HepG2 (cell line): Measurements from ENCODE around the gene PPFIA3. TPM values are rescaled to one million over a fixed set of nuclear protein-coding genes. Genes with fewer than 3 reads are reported as not detected.

Experiments
- BRD4 ChIP-seq: sonication (generic); formaldehyde crosslinking; IDR thresholded peaks from 2 replicates; pipeline ENCODE4 v1.4.0; 2020; ENCODE audit warnings: missing genetic modification reagents
- CAMTA2 ChIP-seq: sonication (generic); formaldehyde crosslinking; IDR thresholded peaks from 2 replicates; pipeline ENCODE4 v1.4.0; 2020; ENCODE audit warnings: mild to moderate bottlenecking, missing genetic modification reagents, borderline replicate concordance
- EP300 ChIP-seq, 3 experiments: sonication (generic) in 1 of 3; formaldehyde crosslinking in 1 of 3; IDR thresholded peaks; 2 replicates each; pipeline versions ENCODE4 v1.5.1 to v1.6.1; 2011 to 2020; ENCODE audit warnings: low read depth in 2 of 3, low read length in 2 of 3, borderline replicate concordance in 1 of 3, improper control_type of control experiment in 1 of 3, mild to moderate bottlenecking in 1 of 3, missing genetic modification reagents in 1 of 3, moderate library complexity in 1 of 3
- GLI4 ChIP-seq: sonication (generic); formaldehyde crosslinking; IDR thresholded peaks from 2 replicates; pipeline ENCODE4 v1.5.1; 2020; ENCODE audit warnings: missing genetic modification reagents, mild to moderate bottlenecking, moderate library complexity, borderline replicate concordance
- HHEX ChIP-seq: IDR thresholded peaks from 2 replicates; pipeline ENCODE4 v1.6.1; 2016; ENCODE audit warnings: control low read depth
- JUND ChIP-seq: sonication (generic); formaldehyde crosslinking; IDR thresholded peaks from 2 replicates; pipeline ENCODE4 v1.8.0; 2022; ENCODE audit warnings: mild to moderate bottlenecking, missing genetic modification reagents
- PAX8 ChIP-seq: sonication (generic); formaldehyde crosslinking; IDR thresholded peaks from 2 replicates; pipeline ENCODE4 v1.8.0; 2022; ENCODE audit warnings: mild to moderate bottlenecking, missing genetic modification reagents, borderline replicate concordance
- SIN3A ChIP-seq: IDR thresholded peaks from 2 replicates; pipeline ENCODE4 v1.6.1; 2011; ENCODE audit warnings: low read depth, mild to moderate bottlenecking, control low read depth, low read length, borderline replicate concordance
- SP140L ChIP-seq: sonication (generic); formaldehyde crosslinking; IDR thresholded peaks from 2 replicates; pipeline ENCODE4 v1.4.0; 2020; ENCODE audit warnings: missing genetic modification reagents, borderline replicate concordance
- SP5 ChIP-seq: IDR thresholded peaks from 2 replicates; pipeline ENCODE4 v1.6.1; 2016; ENCODE audit warnings: low read depth, borderline replicate concordance
- TAF1 ChIP-seq: sonication (generic); formaldehyde crosslinking; IDR thresholded peaks from 2 replicates; pipeline ENCODE4 v1.4.0; 2020; ENCODE audit warnings: missing genetic modification reagents
- THYN1 ChIP-seq: sonication (generic); formaldehyde crosslinking; IDR thresholded peaks from 2 replicates; pipeline ENCODE4 v1.8.1; 2023; ENCODE audit warnings: low read depth, mild to moderate bottlenecking, moderate library complexity, missing genetic modification reagents, borderline replicate concordance
- TOE1 ChIP-seq: sonication (generic); formaldehyde crosslinking; IDR thresholded peaks from 2 replicates; pipeline ENCODE4 v1.4.0; 2020; ENCODE audit warnings: mild to moderate bottlenecking, missing genetic modification reagents
- ZBTB21 ChIP-seq: sonication (generic); formaldehyde crosslinking; IDR thresholded peaks from 2 replicates; pipeline ENCODE4 v1.4.0; 2020; ENCODE audit warnings: missing genetic modification reagents
- ZFY ChIP-seq: sonication (generic); formaldehyde crosslinking; IDR thresholded peaks from 2 replicates; pipeline ENCODE4 v1.4.0; 2020; ENCODE audit warnings: missing genetic modification reagents
- ZMYM2 ChIP-seq: sonication (generic); formaldehyde crosslinking; IDR thresholded peaks from 2 replicates; pipeline ENCODE4 v1.8.0; 2022; ENCODE audit warnings: mild to moderate bottlenecking, missing genetic modification reagents
- ZNF121 ChIP-seq: sonication (generic); formaldehyde crosslinking; IDR thresholded peaks from 2 replicates; pipeline ENCODE4 v1.5.0; 2020; ENCODE audit warnings: mild to moderate bottlenecking, missing genetic modification reagents
- ZNF138 ChIP-seq: sonication (generic); formaldehyde crosslinking; IDR thresholded peaks from 2 replicates; pipeline ENCODE4 v1.5.0; 2020; ENCODE audit warnings: mild to moderate bottlenecking, low read depth, missing genetic modification reagents
- ZNF20 ChIP-seq: sonication (generic); formaldehyde crosslinking; IDR thresholded peaks from 2 replicates; pipeline ENCODE4 v1.4.0; 2020; ENCODE audit warnings: mild to moderate bottlenecking, moderate library complexity, missing genetic modification reagents
- ZNF317 ChIP-seq: sonication (generic); formaldehyde crosslinking; IDR thresholded peaks from 2 replicates; pipeline ENCODE4 v1.5.0; 2020; ENCODE audit warnings: mild to moderate bottlenecking, missing genetic modification reagents
- ZNF343 ChIP-seq: sonication (generic); formaldehyde crosslinking; IDR thresholded peaks from 2 replicates; pipeline ENCODE4 v1.4.0; 2020; ENCODE audit warnings: mild to moderate bottlenecking, missing genetic modification reagents
- ZNF839 ChIP-seq: sonication (generic); formaldehyde crosslinking; IDR thresholded peaks from 2 replicates; pipeline ENCODE4 v1.4.0; 2020; ENCODE audit warnings: missing genetic modification reagents, mild to moderate bottlenecking, borderline replicate concordance
- ZSCAN22 ChIP-seq: sonication (generic); formaldehyde crosslinking; IDR thresholded peaks from 2 replicates; pipeline ENCODE4 v1.4.0; 2020; ENCODE audit warnings: mild to moderate bottlenecking, missing genetic modification reagents
- polyA plus RNA-seq, 8 experiments: library from polyadenylated mRNA; depleted of rRNA in 3 of 8; stranded (reverse) in 7 of 8; unstranded in 1 of 8; fragments of >200 nt; fragmentation: Illumina TruSeq in 4 of 8; extraction: Trizol in 4 of 8; gene quantifications; 2 replicates each; pipeline versions ENCODE4 v1.2.1 to v1.2.3, GENCODE V29; 2011 to 2016; ENCODE audit warnings: low read depth in 4 of 8, missing spikeins in 1 of 8, mixed read lengths in 1 of 8; ENCODE audit not compliant: insufficient read depth in 1 of 8
- total RNA-seq, 5 experiments: library from RNA; depleted of rRNA; stranded (reverse); fragments of >200 nt; fragmentation: Illumina TruSeq; extraction: Trizol; gene quantifications; 2 replicates each; pipeline ENCODE4 v1.2.3, GENCODE V29; 2016; ENCODE audit warnings: low read depth in 1 of 5
- TF ChIP-seq, protein P1 (sequence below): sonication (generic); formaldehyde crosslinking; IDR thresholded peaks from 2 replicates; pipeline ENCODE4 v1.4.0; 2020; ENCODE audit warnings: missing genetic modification reagents, borderline replicate concordance
- TF ChIP-seq, protein P2 (sequence below): sonication (generic); formaldehyde crosslinking; IDR thresholded peaks from 2 replicates; pipeline ENCODE4 v1.5.0; 2020; ENCODE audit warnings: missing genetic modification reagents, mild to moderate bottlenecking, borderline replicate concordance
- TF ChIP-seq, protein P3 (sequence below): sonication (generic); formaldehyde crosslinking; IDR thresholded peaks from 2 replicates; pipeline ENCODE4 v1.4.0; 2020; ENCODE audit warnings: low read depth, mild to moderate bottlenecking, missing genetic modification reagents

Gene PPFIA3
- total and polyA plus RNA-seq, 2 of the 13 experiments (the other 11 are each of a cell fraction or from before 2014, with no cell fraction given), result 6.7 to 8.6 TPM

DNA sequence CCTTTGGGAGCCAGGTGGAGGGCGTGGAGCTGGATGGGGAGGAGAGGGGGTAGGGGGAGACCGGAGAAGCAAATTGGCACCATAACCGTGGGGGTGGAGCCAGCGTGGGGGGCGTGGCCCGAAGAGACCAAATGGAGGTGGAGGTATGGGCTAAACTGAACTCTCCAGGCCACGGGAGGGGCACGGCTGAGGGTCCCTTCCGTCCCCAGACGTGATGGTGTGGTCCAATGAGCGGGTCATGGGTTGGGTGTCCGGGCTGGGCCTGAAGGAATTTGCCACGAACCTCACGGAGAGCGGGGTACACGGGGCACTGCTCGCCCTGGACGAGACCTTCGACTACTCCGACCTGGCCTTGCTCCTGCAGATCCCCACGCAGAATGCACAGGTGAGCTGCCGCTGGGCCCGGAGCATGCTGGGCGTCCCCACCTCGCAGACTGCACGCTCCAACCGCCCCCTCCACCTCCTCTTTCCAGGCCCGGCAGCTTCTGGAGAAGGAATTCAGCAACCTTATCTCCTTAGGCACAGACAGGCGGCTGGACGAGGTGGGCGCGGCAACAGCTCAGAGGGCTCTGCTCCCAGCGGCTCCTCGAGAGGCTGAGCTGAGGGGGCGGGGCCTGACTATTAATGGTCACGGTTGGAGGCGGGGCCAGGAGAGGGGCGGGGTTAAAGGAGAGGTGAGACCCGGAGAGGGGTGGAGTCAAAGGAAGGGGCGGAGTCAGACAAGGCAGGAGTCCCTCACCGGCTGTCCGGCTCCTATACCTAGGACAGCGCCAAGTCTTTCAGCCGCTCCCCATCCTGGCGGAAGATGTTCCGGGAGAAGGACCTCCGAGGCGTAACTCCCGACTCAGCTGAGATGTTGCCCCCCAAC lies 29.7 kb downstream of the PPFIA3 start (continued):
- TF ChIP-seq SP140L (no peak), ZNF138 (CRISPR knock-in tag) (no peak), EP300 (IDR thresholded peaks at IDR 0.05; ENCODE audit: low read depth in 2 of 2, low read length in 2 of 2) (no peak), EP300 (CRISPR knock-in tag; IDR thresholded peaks at IDR 0.05; ENCODE audit: borderline replicate concordance) (no peak), ZBTB21 (no peak), PAX8 (CRISPR knock-in tag) (no peak), ZNF20 (CRISPR knock-in tag) (no peak), ZNF121 (CRISPR knock-in tag) (no peak), ZNF343 (CRISPR knock-in tag) (no peak), ZNF839 (CRISPR knock-in tag) (no peak), GLI4 (CRISPR knock-in tag) (no peak), TOE1 (CRISPR knock-in tag) (no peak), ZMYM2 (CRISPR knock-in tag) (no peak), ZFY (CRISPR knock-in tag) (no peak), TAF1 (CRISPR knock-in tag) (no peak), BRD4 (CRISPR knock-in tag) (no peak), SP5 (CRISPR knock-in tag) (peak; percentile 28; the same call in 1 of the 2 replicates), ZNF317 (CRISPR knock-in tag) (no peak), SIN3A (no peak), THYN1 (CRISPR knock-in tag) (no peak), CAMTA2 (CRISPR knock-in tag) (0 out of 2 replicates have a peak, but pooled peaks have one; percentile 45), HHEX (no peak), JUND (CRISPR knock-in tag) (no peak), ZSCAN22 (CRISPR knock-in tag) (no peak)
- TF ChIP-seq, protein P1, sequence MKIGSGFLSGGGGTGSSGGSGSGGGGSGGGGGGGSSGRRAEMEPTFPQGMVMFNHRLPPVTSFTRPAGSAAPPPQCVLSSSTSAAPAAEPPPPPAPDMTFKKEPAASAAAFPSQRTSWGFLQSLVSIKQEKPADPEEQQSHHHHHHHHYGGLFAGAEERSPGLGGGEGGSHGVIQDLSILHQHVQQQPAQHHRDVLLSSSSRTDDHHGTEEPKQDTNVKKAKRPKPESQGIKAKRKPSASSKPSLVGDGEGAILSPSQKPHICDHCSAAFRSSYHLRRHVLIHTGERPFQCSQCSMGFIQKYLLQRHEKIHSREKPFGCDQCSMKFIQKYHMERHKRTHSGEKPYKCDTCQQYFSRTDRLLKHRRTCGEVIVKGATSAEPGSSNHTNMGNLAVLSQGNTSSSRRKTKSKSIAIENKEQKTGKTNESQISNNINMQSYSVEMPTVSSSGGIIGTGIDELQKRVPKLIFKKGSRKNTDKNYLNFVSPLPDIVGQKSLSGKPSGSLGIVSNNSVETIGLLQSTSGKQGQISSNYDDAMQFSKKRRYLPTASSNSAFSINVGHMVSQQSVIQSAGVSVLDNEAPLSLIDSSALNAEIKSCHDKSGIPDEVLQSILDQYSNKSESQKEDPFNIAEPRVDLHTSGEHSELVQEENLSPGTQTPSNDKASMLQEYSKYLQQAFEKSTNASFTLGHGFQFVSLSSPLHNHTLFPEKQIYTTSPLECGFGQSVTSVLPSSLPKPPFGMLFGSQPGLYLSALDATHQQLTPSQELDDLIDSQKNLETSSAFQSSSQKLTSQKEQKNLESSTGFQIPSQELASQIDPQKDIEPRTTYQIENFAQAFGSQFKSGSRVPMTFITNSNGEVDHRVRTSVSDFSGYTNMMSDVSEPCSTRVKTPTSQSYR (CRISPR knock-in tag), result no peak
- TF ChIP-seq, protein P2, sequence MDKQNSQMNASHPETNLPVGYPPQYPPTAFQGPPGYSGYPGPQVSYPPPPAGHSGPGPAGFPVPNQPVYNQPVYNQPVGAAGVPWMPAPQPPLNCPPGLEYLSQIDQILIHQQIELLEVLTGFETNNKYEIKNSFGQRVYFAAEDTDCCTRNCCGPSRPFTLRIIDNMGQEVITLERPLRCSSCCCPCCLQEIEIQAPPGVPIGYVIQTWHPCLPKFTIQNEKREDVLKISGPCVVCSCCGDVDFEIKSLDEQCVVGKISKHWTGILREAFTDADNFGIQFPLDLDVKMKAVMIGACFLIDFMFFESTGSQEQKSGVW (CRISPR knock-in tag), result no peak
- TF ChIP-seq, protein P3, sequence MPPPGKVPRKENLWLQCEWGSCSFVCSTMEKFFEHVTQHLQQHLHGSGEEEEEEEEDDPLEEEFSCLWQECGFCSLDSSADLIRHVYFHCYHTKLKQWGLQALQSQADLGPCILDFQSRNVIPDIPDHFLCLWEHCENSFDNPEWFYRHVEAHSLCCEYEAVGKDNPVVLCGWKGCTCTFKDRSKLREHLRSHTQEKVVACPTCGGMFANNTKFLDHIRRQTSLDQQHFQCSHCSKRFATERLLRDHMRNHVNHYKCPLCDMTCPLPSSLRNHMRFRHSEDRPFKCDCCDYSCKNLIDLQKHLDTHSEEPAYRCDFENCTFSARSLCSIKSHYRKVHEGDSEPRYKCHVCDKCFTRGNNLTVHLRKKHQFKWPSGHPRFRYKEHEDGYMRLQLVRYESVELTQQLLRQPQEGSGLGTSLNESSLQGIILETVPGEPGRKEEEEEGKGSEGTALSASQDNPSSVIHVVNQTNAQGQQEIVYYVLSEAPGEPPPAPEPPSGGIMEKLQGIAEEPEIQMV (CRISPR knock-in tag), result no peak
